GM19035 (cell line): ENCODE results near the gene GMDS.

ENCODE experiments used
- ATAC-seq: cut with Tn5 transposase; IDR thresholded peaks from one replicate; pipeline ENCODE4 v1.9.1; 2021; ENCODE audit not compliant: unreplicated experiment

The GMDS gene

DNA sequence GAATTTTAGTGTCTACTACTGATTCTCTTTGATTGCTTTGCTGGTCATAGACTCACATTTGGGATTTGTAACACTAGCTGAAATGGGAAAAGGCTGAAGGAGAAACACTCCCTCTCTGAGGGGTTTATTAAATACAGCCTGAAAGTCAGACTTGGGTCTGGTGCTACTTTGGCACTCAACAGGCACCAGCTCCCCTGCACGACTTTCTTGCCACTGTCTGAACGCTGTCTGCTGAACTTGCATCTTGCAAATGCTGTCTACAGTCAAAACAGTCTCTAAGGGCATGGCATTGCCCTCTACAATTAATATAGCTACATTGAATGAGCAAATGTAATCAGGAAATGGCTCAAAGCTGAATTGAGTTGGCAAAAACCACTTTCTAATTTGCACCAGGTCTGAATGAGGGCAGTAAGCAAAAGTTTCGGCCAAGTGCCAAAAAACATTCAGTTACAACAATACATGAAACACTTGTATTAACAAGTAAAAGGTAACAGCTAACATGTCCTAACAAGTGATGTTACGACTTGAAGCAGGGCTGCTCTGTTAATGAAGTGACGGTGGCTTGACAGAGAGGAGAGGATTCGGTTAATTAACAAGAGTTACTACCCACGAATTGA, 516.2 kb downstream of the GMDS start:
- no peak for ATAC-seq

DNA sequence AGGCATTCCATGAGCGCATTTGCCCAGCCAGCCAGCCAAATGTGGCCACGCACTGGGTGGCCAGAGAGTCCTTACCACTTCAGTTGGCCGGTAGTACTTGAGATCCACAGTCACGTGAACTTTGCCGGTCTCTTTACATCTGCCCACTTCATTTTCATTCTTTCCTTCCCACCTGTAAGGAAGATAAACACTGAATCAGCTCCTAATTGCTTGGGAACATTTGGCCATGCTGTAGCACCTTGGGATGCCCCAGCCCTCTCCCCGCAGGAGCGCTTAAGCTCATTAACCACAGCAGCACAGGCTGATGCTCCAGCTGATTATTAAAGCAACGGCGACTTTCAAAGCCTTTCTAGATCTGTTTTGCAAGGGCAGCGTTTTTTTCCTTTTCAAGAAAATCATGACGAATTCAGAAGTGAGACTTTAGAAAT, 519.0 kb downstream of the GMDS start:
- ATAC-seq = no peak

GRCh38 chr6:1724616-1725015, 520.8 kb downstream of the GMDS start:
- ATAC-seq = no peak

- no peak for ATAC-seq
Measured at GRCh38 chr6:1724124-1724523, 521.3 kb downstream of the GMDS start.

DNA sequence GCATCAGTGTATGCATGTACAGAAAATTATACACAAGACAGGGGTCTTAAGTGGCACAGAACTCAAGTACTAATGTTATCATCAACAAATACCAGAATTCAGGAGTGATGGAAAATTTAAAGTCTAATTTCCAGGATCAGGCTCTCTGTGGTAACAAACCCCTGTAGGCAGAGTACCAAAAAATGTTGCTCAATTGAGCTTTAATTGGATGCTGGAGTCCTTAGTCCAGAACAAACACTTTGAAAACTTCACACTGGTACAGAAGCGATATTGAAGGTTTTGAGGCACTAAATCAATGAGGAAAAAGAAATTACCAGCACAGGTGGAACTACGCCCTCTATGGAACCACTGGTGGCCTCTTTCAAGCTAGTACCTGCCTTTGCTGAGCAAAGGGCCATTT, 522.6 kb downstream of the GMDS start:
- no peak for ATAC-seq

DNA sequence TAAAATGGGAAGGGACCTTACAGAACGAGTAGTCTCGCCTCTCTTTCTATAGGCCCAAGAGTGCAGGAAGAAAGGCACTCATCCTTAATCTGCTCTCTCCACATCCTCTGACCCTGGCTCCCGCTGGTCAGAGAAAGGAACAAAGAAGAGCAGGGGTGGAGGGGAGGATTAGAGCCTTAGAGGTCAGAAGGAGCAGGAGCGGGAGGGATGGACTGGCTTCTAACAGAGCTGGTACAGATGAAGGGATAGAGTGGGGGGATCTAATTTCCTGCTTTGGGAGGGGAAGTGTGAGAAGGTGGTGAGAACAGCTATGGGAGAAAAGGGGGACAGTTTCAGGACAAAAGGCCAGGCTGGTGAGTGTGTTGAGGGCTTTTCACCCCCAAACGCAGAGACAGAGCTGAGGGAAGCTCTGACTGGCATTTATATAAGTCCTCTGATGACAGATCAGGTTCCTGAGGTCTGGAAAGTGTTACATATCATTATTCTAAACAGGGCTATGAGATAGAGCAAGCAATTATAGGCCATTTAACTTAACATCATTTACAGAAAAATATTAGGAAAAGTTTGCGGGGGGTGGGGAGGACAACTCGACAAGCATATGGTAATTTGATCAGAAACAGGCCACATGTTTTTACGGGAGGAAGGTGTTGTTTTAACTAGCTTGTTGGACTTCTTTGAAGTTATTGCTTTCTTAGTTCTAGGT, 524.6 kb downstream of the GMDS start:
- no peak for ATAC-seq

DNA sequence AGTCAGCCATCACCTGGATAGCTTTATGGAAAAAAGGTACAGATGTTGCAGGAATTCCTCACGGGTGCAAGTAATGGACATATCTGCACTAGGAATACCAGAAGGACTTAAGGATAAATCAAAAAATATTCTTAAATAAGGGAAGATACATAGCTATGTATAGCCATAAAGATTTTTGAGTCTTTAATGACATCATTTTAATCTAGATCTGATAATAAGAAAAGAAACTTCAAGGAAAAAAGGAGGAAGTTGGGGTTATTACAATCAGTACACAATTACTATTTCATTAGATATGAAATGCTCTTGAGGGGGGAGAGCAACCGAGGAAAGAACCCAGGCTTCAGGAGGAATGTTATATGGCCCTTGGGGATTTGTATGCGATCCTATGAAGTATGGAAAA, 525.5 kb downstream of the GMDS start:
- no peak for ATAC-seq

- no peak for ATAC-seq
Measured at GRCh38 chr6:1716868-1717267, 528.5 kb downstream of the GMDS start.

- ATAC-seq = no peak
Measured at GRCh38 chr6:1716396-1716795, 529.0 kb downstream of the GMDS start.

DNA sequence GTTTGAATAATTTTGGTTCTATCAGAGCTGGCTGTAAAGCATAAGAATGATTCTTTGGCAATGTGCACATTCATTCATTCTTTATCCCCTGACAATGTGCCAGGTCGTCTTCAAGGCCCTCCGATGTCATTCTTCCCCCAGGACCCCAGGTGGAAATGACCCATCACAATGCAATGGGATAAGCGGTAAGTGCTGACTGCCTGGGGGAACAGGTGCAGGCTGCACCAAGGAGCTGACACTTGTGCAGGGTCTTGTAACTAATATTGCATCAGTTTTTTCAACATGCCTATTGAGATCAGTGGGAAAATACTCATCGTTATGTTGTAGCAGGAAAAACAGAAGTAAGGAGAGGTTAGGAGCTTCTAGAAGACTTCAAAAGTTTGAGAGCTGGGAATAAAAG, 530.1 kb downstream of the GMDS start:
- no peak for ATAC-seq

DNA sequence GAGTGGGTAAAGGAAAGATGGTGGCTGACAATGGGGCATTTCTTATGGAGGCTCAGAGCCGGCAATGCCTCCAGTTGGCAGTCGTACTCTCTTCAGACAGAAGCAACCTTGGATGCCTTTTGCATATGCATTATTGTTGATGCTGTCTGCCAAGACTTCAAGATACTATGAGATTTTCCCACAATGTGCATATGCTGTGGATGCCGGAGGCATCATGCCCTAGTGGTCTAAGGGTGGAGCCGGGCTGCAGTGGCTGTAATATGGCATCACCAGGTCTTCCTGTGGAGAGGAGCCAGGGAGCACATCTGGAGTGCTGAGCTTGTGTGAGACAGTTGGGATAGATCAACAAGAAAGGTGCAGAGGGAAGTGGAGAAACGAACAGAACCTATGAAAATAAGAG, 530.8 kb downstream of the GMDS start:
- ATAC-seq = no peak

- ATAC-seq = no peak
Measured at GRCh38 chr6:1713016-1713600, 532.3 kb downstream of the GMDS start.

GRCh38 chr6:1712451-1712850, 533.0 kb downstream of the GMDS start:
- ATAC-seq = no peak

DNA sequence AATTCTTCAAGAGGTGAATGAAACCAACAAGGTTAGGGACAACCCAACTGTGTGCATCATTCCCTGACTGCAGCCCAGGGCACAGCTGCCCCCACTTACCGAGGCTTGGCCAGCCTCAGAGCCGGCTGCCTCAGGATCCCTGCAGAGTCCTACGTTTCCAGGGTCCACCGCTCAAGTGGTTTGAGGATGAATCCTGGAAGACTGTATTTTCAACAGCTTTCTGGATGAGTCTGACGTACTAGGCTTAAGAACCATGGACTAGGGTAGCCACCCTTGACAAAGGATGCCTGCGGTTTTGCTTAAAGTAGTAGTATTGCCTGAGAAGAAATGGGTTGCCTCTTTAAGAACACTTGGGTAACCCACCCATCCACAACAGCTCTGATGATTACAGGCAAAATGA, 534.3 kb downstream of the GMDS start:
- no peak for ATAC-seq

DNA sequence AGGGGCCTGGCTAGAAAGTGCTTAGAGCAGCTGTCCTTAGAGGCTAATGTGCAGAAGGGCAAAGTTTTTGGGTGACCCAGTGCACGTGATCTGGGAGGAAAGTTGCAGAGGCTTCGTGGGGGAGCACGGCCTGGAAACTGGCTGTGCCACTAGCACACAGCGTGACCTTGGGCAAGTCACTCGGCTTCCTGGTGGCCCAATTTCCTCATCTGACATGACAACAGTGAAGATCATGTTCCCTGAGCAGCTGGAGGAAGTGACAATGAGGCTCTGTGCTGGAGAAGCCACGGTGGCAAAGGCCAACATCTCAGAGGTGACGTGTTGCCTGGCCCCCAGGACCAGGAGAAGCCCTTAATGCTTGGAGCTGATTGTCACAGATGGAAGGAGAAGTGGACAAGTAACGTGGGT, 536.2 kb downstream of the GMDS start:
- no peak for ATAC-seq

- no peak for ATAC-seq
Measured at GRCh38 chr6:1708820-1709219, 536.6 kb downstream of the GMDS start.

- ATAC-seq = no peak
Measured at GRCh38 chr6:1708122-1708521, 537.3 kb downstream of the GMDS start.

DNA sequence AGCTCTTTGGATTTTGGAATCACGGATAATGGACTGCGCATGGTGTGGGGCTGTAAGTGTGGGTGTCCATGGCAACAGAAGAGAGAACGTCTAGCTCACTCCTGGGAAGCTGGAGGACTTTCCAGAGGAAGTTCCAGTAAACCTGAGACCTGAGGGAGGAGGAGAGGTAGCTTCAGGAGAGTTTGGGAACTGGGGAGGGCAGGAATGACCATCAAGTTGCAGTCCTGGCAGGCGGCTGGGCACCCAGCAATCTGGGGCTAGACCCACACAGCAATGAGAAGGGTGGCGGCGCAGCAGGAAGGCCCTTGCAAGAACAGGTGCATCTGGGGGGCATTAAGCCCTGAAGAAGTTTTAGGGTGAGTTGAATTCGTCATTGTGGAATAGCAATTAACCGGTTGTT, 539.8 kb downstream of the GMDS start:
- no peak for ATAC-seq

DNA sequence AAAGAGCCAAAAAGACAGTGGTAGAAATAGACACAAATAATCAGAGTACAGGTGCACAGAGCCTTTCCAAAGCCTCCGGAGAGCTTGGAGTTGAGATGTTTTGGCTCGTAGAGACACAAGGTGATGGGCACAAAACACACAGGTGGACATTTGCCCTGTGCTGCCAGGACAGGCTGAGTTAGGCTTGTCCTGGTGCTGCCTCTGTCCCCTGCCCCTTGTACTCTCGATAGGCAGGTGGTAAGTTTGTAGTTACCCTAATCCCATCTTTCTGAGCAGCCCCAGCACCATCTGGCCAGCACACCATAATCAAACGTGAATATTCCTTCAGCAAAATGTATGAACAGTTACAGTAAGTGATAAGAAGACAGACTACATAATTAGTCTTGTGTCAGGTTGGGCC, 540.2 kb downstream of the GMDS start:
- ATAC-seq = no peak

- ATAC-seq = no peak
Measured at GRCh38 chr6:1704711-1705110, 540.7 kb downstream of the GMDS start.

- ATAC-seq = no peak
Measured at GRCh38 chr6:1703923-1704322, 541.5 kb downstream of the GMDS start.

DNA sequence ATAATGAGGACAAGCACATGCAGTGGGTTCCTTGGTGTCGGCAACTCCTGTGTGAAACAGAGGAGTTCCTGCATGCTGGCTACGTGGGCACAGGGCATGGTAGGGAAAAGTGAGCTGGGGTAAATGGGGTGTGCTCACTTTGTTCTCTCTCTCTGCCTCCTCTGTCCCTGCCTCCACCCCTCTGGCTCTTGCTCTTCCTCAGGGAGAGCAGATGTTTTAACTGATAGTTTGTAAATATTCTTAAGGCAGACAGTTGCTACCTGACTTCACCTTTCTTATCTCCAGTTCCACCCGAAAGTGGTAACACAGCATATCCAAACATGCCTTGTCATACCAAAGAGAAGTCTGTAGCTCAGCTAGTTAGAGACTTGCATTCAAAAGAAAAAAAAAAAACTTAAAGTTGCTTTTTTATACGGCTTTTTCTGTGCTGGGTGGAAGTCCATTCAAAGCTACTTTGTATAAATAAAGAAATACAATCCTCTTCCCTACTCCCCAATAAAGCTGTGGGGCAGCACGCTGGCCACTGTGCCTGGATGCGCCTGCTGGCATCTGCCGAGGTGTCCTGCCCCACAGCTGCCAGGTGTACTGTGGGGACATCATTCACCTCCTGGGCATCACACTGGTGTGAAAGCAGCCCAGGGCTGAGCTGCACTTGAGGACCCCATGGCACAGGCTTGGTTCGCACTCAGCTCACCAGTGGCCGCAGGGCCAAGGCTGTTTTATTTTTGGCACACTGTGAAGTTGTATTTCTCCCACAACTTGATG, 542.1 kb downstream of the GMDS start:
- no peak for ATAC-seq
